GM18870 (cell line): ENCODE measurements around the gene ARL15.
"Not testable (repeated sequence)": the region's sequence is repeated elsewhere in the genome, so short reads cannot be mapped to it uniquely, and the experiment has no call there.

Experiments used
- ATAC-seq: cut with Tn5 transposase; IDR thresholded peaks from one replicate; pipeline ENCODE4 v1.9.1; 2021; ENCODE audit warnings: moderate library complexity; ENCODE audit not compliant: unreplicated experiment

ARL15 gene

GRCh38 chr5:54049144-54049543 is 261.2 kb downstream of the ARL15 start:
- no peak for ATAC-seq

DNA sequence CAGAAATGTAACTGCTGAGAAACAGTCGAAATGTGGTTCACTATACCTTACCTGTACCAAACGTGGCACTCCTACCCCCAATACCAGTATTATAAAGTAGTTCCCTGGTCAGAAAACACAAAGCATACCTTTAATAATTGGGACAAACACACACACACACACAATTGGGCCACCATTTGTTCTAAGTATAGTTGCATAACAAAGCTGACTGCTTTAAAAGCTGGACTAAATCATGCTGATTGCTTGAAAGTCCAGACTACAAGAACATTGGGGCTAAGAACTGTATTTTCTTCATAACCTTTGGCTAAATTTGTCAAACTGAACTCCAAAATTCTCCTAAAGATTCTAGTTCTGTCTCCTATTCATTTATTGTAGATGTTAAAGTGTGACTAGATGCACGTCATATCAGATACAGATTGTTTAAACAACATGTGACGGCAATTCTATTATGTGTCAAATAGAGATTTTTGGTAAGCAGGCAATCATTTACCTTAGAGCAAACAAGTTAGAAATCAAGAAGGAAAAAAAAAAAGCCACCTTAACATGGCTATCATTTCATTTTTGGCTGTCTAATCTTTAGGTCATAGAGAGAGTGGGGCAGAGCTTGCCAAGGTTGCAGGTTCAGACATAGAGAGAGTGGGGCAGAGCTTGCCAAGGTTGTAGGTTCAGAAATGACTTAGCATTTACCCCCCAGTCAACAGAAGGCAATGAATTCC is 265.1 kb downstream of the ARL15 start:
- ATAC-seq: no peak

DNA sequence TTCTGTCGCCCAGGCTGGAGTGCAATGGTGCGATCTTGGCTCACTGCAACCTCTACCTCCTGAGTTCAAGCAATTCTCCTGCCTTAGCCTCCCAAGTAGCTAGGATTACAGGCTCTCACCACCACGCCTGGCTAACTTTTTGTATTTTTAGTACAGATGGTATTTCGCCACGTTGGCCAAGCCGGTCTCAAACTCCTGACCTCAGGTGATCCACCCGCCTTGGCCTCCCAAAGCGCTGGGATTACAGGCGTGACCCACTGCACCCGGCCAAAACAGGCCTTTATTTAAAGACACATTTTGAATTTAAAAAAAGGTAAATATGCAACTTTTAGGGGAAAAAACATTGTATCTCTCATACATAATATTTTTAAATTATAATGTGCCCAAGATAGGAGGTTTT is 266.1 kb downstream of the ARL15 start:
- not testable (repeated sequence) for ATAC-seq

- ATAC-seq: no peak
Measured at GRCh38 chr5:54040804-54041203, 269.6 kb downstream of the ARL15 start.

- ATAC-seq: no peak
Measured at GRCh38 chr5:54040018-54040417, 270.4 kb downstream of the ARL15 start.

GRCh38 chr5:54037205-54037604 is 273.2 kb downstream of the ARL15 start:
- ATAC-seq: no peak

GRCh38 chr5:54030981-54031380 is 279.4 kb downstream of the ARL15 start:
- no peak for ATAC-seq

DNA sequence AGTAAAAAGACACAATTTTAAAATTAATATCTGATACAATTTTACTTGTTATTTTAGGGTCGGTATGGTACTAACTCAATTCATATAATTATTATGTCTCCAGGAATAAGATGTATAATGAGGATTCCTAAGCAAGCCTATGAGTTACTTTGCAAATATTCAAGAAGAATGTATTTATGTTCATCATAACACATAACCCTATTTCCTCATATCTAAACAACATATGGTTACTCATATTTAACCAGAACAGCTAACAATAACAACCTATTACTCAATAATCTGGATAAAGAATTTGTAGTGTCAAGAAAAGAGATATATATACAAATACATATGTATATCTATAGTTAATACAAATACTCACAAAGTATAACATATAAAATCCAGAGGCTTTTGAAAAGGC is 285.9 kb downstream of the ARL15 start:
- ATAC-seq: no peak

- no peak for ATAC-seq
Measured at GRCh38 chr5:54022223-54022622, 288.1 kb downstream of the ARL15 start.

DNA sequence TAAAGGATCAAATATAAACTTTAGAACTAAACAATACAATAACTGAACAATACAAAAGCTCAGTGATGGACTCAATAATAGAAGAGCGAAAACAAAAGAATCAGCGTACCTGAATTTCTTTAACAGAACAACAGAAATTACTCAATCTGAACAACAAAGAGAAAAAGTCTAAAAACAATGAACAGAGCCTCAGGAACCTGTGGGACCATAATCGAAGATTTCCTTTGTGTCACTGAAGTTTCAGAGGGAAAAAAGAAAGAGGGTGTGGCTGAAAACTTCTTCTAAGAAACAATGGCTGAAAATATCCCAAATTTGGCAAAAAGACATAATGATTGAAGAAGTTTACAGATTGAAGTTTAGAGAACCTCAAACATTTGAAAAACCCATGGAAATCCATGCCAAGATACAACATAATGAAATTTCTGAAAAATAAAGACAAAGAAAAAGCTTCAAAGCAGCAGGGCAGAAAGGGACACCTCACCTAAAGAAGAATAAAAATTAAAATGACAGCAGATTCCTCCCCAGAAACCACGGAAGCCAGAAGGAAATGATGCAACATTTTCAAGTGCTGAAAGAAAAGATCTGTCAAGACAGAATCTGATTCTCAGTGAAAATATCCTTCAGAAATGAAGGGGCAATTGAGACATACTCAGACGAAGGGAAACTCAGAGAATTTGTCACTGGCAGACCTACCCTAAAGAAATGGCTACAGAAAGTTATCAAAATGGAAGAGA is 288.8 kb downstream of the ARL15 start:
- no peak for ATAC-seq

- ATAC-seq: no peak
Measured at GRCh38 chr5:54018438-54018837, 291.9 kb downstream of the ARL15 start.

GRCh38 chr5:54017580-54017979 is 292.8 kb downstream of the ARL15 start:
- ATAC-seq: no peak

- no peak for ATAC-seq
Measured at GRCh38 chr5:54013556-54014194, 296.7 kb downstream of the ARL15 start.

GRCh38 chr5:54009828-54010227 is 300.5 kb downstream of the ARL15 start:
- ATAC-seq: no peak

DNA sequence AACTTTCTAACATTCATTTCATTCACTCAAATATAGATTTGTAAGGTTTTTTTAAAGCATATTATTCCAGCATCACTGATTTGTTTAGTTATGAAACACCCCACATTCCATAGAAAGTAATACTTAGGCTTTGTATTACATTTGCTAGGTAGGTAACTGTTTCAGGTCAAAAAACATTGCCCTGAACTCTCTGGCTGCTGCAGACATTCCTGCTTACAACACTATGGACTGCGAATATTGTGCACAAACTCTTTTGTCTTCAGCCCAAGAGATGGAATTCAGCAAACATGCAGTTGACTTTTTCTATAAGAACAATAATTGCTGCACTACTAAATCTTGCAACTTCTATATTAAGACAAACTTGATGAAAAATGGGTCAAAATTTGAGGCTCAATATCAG is 301.0 kb downstream of the ARL15 start:
- no peak for ATAC-seq

- no peak for ATAC-seq
Measured at GRCh38 chr5:54007827-54008777, 302.3 kb downstream of the ARL15 start.

- ATAC-seq: no peak
Measured at GRCh38 chr5:54004697-54005096, 305.7 kb downstream of the ARL15 start.

DNA sequence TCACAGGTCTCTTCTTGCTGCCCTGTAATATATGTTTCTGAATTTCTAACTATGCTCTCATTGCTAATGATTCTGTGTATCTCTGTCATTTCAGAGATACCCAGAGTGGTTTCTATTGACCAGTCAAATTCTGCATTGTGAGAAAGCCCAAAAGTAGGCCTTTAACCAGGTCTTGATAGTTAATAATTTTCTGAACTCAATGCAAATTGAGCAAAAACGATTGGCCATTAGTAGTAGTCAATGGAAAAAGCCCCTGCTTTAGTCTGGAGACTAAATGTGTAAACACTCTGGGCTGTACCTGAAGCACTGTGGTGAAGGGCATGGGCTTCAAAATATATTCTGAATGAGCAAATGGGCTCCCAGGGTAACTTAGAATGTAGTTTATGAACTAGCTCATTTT is 307.6 kb downstream of the ARL15 start:
- ATAC-seq: no peak

DNA sequence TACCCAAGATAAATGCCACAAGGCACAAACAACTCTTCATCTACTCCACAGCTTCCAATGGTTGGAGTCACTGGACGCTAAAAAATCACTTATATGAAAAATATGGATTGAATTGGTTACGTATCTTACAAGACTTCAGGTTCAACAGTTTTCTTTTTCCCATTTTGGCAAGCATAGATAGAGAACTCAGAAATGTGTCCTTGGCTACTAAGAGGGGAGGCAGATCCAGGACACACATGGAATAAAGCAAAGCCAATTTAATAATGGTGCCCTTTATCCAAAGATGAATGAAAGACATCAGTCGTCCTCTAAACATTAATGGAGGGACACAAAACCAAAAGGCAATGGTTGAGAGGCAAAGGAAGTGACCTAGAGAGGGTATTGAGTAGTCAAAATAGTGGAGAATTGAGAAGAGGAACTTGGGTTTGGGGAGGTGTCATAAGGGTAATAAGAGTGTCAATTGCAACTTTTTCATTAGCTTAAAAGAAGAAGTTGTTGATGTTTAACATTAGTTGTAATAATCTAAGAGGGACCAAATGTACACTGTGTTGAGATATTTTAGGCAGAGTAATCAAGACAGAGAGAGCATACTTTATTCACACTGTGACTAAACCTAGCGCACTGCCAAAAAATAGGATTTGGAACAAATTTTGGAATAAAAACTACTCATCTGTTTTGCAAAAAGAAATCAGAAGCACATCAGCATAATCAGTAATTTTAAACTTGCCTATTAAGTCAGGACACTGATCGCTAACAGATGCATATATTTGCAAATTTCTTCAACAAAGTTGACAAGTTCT is 308.2 kb downstream of the ARL15 start:
- no peak for ATAC-seq

DNA sequence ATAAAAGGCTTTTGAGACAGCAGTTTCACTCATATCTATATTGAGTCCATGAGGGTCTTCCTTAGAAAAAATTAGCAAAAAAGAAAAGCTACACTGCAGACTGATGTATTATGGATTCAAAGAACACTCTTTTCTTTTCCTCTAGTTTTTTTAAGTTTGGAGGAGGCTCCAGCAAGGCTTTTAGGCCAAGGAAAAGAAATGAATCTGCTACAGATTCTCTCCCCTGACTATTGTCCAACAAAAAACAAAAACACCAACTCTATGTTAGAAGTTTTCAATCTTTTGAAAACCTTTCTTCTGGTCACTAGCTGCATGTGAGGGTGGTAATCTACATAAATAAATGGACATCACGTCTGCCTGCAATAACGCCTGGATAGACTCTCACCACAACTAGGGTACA is 310.4 kb downstream of the ARL15 start:
- no peak for ATAC-seq
